GM18511 (cell line): ENCODE measurements around the gene SLC9C1.

Source experiments
- ATAC-seq: cut with Tn5 transposase; IDR thresholded peaks from one replicate; pipeline ENCODE4 v1.9.1; 2021; ENCODE audit warnings: mild to moderate bottlenecking, moderate library complexity; ENCODE audit not compliant: unreplicated experiment

Gene SLC9C1

DNA sequence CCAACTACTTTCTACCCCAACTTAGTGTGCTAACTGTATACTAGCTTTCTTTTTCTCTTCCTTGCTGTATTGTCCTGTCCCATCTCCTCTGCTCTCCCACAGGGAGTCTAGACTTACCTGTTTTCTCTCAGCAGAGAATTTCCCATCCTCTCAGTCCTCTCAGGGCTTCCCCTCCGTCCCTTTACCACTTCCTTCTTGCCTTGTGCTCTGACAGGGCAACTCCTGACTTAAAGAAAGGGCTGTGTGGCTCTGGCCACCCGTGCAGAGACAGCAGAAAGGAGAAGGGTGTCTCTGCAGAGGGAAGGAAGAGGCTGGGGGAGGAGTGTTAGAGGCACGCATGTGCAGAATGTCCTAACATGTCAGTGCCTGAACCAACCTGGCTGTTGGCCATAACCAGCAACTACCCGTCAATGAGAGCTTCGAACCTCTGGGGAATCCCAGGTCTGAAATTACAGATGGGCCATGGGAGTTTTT is 161.0 kb downstream of the SLC9C1 start, which contains the start of gene GCSAM:
Gene GCSAM, minus strand, starts transcription at position 274 of the 474 bp plus-strand sequence. Its CDS starts 128 bp downstream, at position 146.
- ATAC-seq: peak; percentile 79

DNA sequence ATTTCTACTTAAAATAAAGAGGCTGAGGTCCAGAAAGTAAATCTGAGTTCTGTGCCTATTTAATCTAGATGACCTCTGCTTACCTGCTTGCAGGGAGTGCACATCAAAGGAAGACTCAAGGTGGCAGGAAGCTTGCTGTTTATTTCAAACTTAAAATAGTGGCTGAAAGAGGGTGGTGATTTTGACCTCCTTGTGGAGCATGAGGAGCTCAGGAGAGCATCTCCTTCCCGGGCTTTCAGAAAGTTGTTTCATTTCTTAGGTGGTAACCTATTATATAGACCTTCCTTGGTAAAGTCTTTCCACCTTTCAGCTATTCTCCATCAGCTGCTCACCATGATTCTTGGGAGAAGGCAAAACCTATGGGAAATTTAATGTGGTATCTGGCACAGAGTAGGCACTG is 161.5 kb downstream of the SLC9C1 start:
- ATAC-seq: peak; percentile 1

DNA sequence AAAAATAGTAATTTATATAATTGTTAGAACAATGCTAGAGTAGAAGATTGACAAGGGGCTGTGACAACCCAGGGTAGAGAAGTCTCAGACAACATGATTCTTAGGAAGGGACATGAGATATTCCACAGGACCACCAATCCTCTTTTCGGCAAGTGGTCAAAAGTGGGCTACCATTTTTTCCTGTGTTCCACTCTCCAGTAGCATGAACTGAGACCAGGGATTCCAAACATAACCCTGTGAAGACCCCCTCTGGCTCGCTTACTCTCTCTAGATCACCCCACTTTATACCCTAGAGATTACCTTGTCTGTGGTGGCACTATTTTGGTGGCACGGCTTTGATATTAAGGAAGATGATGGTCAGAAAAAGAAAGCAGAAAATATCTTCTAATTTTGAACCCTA is 161.9 kb downstream of the SLC9C1 start:
- ATAC-seq: no peak

DNA sequence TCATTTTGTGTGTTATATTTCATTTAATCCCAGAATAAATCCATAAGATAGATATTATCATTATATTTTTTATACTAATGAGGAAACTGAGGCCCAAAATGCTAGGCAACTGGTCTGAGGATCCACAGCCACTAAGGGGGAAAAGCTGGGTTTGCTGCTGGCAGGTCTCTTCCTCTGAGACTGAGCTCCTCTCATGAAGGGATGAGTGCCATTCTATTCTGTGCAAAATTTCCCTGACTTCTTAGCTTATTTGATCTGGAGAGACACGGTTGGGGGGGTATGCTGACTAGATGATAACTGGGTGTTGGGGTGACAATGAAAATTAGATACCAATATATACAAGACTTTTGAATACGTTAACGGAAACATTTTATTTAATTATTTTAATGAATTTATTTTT is 162.9 kb downstream of the SLC9C1 start:
- ATAC-seq: no peak

DNA sequence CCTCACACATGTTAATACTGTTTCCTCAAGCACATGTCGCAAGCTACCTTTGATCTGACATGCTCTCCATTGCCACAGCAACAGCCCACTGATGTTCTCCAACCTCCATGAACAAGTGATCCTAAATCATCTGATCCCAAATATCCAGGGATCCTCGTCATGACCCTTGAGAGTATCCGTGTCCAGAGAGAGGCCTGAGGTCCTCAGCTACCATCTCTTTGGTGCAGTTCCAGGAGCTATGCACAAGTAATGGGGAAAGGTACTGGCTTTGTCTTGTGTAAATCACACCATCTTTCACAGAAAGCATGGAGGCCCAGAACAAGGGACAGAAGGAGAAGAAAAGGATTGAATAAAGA is 163.4 kb downstream of the SLC9C1 start:
- ATAC-seq: no peak

DNA sequence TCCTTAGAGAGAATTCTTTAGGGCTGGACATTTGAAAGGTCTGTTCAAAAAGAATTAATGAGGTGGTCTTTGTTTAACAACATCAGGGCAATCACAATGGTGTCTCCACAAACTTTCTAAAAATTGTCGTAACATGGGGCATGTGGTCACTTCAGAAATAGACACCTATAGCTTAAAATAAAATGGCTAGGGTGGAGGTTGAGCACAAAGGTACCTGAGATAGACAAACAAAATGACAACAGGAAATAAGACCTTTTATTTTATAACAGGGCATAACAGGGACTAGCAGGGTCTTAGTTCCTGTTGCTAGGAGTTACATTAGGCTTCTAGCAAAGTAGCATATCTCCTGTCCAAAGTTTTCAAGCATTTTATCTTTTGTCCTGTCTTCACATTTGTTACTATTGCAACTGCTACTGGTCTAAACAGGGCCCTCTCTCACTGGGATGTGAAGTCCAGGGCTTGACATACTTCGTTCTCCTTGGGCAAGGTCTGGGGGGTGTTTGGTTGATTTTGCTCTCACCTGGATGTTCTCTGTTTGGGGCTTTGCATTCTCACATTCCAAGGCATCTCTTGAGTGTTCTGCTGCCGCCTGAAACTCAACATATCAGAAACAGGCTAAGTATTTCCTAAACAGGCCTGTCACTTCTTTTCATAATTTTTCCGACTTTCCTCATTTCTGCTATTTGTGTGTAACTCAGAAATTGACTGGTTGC is 163.9 kb downstream of the SLC9C1 start:
- ATAC-seq: no peak

DNA sequence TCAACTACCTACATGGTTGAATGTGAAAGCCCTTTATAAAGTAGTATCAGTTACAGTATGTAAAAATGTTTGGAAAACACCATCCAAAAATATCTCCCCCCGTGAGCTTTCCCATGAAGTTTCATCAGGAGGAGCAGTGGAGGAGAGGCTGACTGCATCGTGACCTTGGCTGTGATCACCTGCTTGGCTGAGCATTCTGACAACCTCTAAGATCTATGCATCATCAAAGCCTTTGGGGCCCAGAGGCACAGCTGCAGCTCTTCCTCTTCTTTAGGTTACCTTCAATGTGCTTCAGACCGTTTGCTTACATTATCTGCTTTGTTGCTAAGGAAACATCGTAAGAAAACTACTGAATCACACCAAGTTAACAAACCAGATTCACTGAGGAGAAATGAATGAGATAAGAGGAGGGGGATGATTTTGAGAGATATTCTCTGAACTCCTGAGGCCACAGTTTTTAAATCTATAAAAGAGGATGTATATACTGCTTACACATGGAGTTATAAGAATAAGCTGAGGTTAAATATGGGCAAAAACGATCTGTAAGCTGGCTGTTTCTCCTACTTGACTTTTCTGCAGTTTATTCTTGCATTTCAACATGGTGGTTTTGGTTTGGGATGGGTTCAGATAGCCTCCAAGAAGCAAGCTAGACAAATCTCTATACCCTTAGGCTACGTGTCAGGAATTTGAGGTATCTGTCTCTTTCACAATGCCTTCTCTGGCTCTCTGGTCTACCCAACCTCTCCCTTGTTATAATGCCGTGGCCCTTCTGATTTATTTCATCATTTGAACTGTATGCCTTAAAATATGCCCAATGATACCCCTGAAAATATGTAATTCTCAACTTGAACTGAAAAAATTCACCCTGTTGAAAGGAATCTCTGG is 164.9 kb downstream of the SLC9C1 start:
- ATAC-seq: peak; percentile 51

DNA sequence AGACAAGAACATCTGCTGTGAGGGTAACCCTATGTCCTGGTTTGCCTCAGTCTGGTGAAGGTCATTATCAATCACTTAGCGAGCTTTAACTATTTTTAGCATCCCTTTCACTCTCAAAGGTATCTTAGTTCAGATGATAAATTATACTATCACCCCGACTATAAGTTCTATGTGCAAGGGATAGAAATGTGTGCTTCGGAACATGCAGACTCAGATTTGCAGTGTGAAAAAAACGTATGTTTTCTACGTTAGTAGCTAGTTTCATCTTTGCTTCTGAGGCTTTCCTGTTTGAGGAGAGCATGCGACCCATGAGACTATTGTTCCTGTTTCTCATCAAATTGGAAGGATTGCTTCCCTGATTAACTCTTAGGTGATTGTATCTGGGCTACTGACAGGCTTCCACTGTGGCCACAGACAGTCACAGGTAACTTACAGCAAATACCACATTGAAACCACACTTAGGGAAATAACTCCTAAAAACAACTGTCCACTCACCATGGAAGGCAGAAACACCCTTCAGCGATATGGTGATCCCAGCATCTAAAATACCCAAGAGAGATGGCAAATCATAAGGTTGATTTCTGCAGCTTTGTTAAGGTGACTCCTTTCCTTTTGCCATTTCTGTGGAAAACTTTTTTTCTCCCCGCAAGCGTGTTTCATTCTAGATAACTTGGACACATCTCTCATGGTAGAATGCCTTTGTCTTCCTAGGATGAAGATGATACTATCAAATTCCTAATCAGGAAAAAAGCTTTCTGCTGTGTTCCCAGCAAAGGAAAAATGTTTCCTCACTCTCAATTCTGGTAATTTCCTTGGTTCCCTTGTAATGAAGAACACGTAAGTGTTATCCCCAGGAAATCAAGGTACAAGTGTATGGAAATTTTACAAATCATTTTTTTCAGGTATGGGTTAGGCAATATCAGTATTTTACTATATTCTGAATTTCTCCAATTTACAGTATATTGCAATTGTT is 166.2 kb downstream of the SLC9C1 start:
- peak; percentile 22 for ATAC-seq

DNA sequence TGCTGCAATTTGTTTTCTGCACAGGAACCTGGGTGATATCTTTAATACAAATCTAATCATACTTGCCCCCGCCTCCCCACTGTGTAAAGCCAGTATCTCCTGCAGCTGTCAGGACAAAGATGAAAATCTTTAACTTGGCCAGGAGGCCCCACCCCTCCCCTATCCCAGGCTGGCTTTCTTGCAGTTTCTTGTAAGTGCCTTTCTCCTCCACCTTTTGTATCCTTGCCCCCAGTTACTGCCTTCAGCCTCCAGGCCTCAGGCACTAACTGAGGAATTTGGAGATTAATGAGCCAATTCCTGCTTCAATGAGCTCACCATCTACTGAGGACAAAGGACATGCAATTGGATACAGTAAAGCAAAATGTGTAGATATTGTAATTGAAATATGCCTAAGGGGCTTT is 167.5 kb downstream of the SLC9C1 start:
- ATAC-seq: no peak

DNA sequence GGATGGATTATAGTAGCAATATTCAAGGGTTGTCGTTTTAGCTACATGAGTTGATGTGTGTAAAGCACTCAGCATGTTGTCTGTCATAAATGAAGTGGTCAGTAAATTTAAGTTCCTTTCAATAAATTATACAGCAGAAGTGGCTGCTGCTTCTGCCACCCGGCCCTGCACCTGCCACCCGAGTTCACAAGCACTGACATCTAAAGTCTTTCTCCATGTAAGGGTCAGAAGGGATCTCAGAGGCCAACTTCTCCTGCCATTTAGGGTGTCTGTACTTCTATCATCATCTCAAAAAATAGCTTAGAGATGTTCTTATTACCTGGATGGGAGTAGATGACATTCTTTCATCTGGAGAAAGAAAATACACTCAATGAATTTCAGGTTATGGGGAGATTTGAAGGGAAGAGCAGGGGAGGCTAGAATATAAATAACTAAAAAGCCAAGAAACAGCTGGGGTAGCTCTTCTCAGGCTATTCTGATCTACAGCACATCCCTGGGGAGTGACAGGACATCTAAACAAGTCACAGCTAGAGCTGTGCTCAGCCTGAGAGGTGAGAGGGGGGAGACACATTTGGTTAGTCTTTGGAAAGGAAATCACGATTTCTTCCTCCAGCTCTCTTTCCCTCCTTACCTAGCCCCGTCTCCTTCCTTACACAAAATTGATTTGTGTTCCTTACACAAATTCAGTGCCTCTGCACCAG is 169.0 kb downstream of the SLC9C1 start:
- ATAC-seq: no peak

DNA sequence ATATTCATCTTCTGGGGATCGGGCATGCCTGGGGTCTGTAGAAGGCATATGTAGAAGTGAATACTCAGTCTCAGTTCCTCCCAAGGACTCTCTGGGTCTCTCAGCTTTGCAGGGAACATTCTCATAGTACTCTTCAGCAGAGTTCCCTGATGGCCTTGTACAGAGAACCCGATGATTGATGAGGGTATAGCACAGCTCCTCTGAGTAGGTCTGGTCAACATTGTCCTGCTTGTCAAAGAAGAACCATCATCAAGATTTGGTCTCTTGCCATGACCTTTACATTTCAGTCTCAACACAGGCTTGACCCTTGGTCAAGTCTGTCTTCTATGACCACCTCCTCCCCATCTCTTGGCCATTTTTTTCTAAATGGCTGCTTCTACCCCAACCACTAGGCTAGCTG is 170.5 kb downstream of the SLC9C1 start:
- no peak for ATAC-seq

DNA sequence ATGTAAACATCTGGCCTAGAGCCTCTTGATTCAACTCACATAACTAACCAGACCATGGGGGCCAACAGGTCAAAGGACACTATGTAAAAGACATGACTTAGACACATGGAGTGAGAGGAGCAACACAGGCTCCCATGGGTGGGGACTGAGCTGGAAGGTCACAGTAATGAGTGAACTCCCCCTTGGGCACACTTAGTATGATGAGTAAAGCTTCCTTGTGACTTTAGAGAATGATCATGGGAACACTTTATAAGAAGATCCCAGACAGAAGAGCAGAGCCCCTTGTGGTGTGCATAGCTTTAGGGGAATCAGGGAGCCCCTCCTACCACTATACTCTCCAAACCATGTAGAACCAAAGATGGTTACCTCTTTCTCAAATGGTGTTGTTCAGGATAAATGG is 171.1 kb downstream of the SLC9C1 start:
- ATAC-seq: no peak

DNA sequence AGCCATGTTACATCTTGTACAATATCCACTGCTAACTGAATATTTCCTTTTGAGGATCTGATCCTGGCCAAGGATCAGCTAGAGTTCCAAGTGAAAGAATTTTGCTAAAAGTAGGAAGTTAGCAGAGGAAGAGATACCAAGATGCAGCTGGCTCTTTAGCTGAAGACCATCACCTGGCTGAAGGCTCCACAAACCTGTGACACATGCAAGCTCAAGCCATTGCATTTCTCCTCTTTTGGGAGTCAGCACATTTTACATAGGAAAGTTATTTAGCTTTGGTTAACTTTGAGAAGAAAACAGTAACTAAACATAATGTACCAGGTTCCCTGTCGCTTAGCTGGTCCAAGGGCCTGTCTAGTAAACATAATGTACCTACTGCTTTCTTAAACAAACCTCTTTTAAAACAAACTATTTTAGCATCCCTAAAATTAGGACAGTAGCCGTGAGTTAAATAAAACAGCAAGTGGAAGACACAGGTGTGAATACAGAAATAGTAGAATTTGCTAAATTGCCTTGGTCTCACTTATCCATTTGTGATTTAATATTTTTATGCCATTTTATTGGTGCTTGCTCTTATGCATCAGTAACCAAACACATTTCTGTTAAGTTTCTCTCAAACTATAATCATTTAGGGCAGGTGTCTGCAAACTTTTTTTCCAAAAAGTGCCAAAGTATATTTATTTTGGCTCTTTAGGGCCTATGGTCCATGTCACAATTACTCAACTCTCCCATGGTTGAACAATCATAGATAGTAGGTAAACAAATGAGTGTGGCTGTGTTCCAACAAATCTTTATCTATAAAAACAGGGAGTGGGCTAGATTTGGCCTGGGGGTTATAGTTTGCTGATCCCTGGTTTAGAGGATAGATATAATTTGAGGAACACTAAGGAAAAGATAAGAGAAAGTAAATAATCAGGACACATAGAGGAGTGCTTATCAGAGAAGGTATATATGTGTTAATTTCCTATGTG is 172.2 kb downstream of the SLC9C1 start:
- ATAC-seq: no peak

DNA sequence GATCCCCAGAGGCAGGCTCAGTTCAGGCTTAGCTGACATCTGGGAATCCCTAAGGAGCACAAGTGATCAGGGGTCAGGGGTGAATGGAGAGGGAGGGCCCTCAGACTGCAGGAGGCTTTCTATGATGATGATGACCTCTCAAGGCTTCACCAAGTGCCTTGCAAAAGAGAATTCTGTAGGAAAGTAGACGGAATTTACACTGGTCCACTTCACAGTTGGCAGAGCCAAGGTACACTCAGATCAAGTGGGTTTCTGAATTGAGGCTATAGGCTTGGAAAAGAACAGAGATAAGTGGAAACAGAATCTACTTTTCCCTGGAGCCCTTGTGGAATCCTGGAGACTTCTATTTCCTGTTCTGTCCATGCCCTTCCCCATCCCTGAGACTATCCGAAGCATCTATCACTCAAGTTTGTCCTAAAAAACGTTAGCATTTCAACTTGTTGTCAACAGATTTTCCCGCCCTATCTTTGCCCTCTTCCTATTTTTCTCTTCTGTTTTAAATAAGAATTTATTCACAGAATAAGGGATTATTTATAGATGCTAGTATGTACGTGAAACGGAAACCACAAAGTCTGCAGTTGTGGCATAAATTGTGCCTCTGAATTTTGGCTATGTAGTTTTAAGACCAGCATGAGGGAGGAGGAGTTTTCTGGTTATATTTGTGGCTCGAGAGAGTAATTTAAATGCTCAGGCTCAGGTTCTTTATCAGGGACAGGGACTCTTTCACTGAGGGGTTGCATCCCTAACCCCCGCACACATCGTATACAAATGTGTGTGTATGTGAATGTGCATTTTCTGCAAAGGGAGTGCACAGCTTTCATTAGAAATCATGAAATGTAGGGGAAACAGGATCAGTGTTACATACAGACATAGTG is 173.8 kb downstream of the SLC9C1 start:
- ATAC-seq: peak; percentile 47

DNA sequence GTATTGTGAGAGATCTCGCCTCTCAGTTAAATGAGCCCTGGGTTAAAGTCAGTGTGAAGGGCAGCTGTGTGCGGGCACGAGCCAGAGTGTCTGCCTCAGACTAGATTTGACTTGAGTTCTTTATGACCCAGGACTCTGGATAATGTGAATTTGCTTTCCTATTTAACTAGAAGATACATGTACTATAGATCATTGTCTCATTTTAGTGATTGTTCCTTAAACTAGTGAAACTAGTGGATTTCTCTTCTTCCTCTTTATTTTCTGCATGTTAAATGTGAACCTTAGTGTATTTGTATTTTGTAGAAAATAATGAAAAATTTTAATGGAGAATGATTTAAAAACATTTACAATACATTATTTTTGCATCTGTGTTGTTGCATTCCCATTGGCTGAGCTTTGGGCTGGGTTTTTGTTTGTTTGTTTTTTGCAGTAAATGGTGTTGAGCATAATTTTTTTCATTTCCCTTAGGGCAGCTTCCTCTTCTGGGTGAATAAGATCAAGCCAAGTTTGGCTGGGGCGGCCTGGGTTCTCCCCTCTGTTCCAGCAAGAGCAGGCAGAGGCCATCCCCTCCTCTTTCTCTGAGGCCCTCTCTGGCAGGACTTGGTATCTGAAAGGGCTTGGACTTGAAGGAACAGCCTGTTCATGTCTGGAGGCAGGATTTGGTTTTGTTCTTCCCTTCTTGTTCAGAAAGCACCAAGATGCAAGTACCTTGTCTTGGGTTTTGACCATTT is 176.0 kb downstream of the SLC9C1 start:
- no peak for ATAC-seq

DNA sequence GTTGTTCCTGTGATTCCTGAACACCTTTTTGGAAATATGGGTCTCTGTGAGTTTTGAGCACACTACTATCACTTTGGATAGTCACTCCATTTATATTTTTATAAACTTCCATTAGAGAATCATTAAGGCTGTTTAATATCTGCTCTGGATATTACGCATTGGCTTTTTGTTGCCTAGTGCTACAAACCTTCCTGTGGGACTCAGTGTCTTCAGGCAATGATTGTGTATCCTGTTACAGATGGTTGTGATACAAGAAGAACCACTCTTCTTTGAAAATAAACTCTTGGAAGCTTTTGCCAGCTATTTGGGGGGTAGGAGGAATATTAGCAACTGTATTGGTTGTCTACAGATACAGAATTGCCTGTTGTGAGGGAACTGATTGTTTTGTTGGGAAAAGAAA is 176.6 kb downstream of the SLC9C1 start:
- no peak for ATAC-seq

DNA sequence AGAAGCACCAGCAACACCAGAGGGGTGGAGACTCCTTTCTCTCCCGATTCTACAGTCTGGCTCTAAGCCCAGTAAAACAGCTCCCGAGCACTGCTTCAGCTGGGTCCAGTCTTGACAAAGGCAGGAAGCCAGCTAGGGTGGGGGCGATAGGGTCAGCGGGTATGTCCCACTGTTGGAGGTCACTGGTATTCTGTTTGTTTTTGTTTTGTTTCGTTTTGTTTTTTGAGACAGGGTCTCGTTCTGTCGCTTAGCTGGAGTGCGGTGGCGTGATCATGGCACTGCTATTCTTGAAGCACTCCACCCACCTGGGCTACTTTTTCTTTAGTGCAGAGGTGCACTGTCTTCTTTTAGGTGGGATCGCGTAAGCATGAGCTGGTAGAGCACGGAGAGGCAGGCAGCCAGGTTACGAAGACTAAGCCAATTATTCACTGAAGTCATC is 177.2 kb downstream of the SLC9C1 start:
- ATAC-seq: no peak
